IMR-90 (cell line): ENCODE results near the gene C6orf47. TPM values are rescaled to one million over a fixed set of nuclear protein-coding genes. Genes with fewer than 3 reads are reported as not detected.

Source experiments
- ATAC-seq: fragments of 200-7000 bp; cut with Tn5 transposase; 2 replicates; pipeline ENCODE4 v1.9.1; 2020; ENCODE audit warnings: low read depth, mild to moderate bottlenecking, moderate library complexity
- BruUV-seq: library from RNA; stranded (reverse); fragments of 400-500 nt; replicated peaks from 2 replicates; lab custom pipeline; 2021; lab: Mats Ljungman, UMichigan
- CTCF ChIA-PET: fragments of 300-600 bp; formaldehyde crosslinking; extraction: SDS; loops from one replicate; lab custom pipeline; 2021; ENCODE audit warnings: antibody characterized with exemption; lab: Yijun Ruan, JAX
- POLR2A ChIA-PET: fragments of 300-600 bp; sonication (Branson Sonifier 250); formaldehyde crosslinking; loops from one replicate; lab custom pipeline; 2022; ENCODE audit warnings: antibody characterized with exemption; ENCODE audit not compliant: unreplicated experiment; lab: Charles Lee
- DNase-seq: peaks from one replicate; pipeline ENCODE4 v3.0.0; 2013
- H2AFZ ChIP-seq: replicated peaks from 2 replicates; pipeline ENCODE3; 2013; ENCODE audit warnings: low read length, mild to moderate bottlenecking; ENCODE audit not compliant: poor library complexity
- H2AK5ac ChIP-seq: 2 replicates; pipeline ENCODE4 v1.6.1; 2013; ENCODE audit warnings: low read depth, low read length, inconsistent platforms
- H2AK9ac ChIP-seq: replicated peaks from 2 replicates; pipeline ENCODE3; 2013; ENCODE audit warnings: mild to moderate bottlenecking, low read depth, low read length, moderate library complexity; ENCODE audit not compliant: poor library complexity
- H2BK120ac ChIP-seq: 2 replicates; pipeline ENCODE4 v1.6.1; 2013; ENCODE audit warnings: low read depth, low read length, inconsistent platforms
- H2BK15ac ChIP-seq: 3 replicates; pipeline ENCODE4 v1.6.1; 2013; ENCODE audit warnings: low read depth, low read length, inconsistent platforms
- H2BK20ac ChIP-seq: 2 replicates; pipeline ENCODE4 v1.6.1; 2013; ENCODE audit warnings: low read depth, mild to moderate bottlenecking, inconsistent platforms, low read length, moderate library complexity
- H2BK5ac ChIP-seq: 2 replicates; pipeline ENCODE4 v1.6.1; 2013; ENCODE audit warnings: mild to moderate bottlenecking, low read depth, low read length, inconsistent platforms; ENCODE audit not compliant: poor library complexity, severe bottlenecking
- H3K14ac ChIP-seq: replicated peaks from 2 replicates; pipeline ENCODE4 v1.6.1; 2013; ENCODE audit warnings: low read depth, low read length, inconsistent platforms
- H3K18ac ChIP-seq: 2 replicates; pipeline ENCODE4 v1.6.1; 2013; ENCODE audit warnings: low read depth, low read length, control low read depth
- H3K23ac ChIP-seq: 2 replicates; pipeline ENCODE4 v1.6.1; 2013; ENCODE audit warnings: low read depth, low read length, inconsistent platforms
- H3K27ac ChIP-seq: 2 replicates; pipeline ENCODE4 v1.5.1; 2013; ENCODE audit warnings: mild to moderate bottlenecking, control low read depth, low read length; ENCODE audit not compliant: insufficient read depth
- H3K27me3 ChIP-seq: 2 replicates; pipeline ENCODE4 v1.6.1; 2013; ENCODE audit warnings: low read length; ENCODE audit not compliant: control insufficient read depth, insufficient read depth
- H3K36me3 ChIP-seq: 2 replicates; pipeline ENCODE4 v1.6.1; 2013; ENCODE audit warnings: low read length, mixed read lengths; ENCODE audit not compliant: control insufficient read depth, insufficient read depth
- H3K4ac ChIP-seq: 2 replicates; pipeline ENCODE4 v1.6.1; 2013; ENCODE audit warnings: low read depth, low read length, inconsistent platforms
- H3K4me1 ChIP-seq: 2 replicates; pipeline ENCODE4 v1.6.1; 2013; ENCODE audit warnings: low read length, mixed read lengths; ENCODE audit not compliant: control insufficient read depth, insufficient read depth
- H3K4me2 ChIP-seq: 2 replicates; pipeline ENCODE4 v1.6.1; 2013; ENCODE audit warnings: low read depth, mild to moderate bottlenecking, control low read depth, low read length, moderate library complexity
- H3K4me3 ChIP-seq: 2 replicates; pipeline ENCODE4 v1.5.1; 2013; ENCODE audit warnings: low read depth, mild to moderate bottlenecking, control low read depth, low read length, moderate library complexity; ENCODE audit not compliant: insufficient read depth
- H3K56ac ChIP-seq: 2 replicates; pipeline ENCODE4 v1.6.1; 2013; ENCODE audit warnings: low read length, inconsistent platforms; ENCODE audit not compliant: insufficient read depth; ENCODE audit errors: extremely low read depth
- H3K79me1 ChIP-seq, 2 experiments: 2 replicates each; pipeline ENCODE4 v1.6.1; 2013; ENCODE audit warnings: low read length in 2 of 2, inconsistent platforms in 1 of 2, low read depth in 1 of 2
- H3K9ac ChIP-seq: 2 replicates; pipeline ENCODE4 v1.6.1; 2013; ENCODE audit warnings: low read depth, low read length, control low read depth
- H3K9me1 ChIP-seq: 2 replicates; pipeline ENCODE4 v1.6.1; 2013; ENCODE audit warnings: low read length, inconsistent platforms; ENCODE audit not compliant: insufficient read depth
- H3K9me3 ChIP-seq: 2 replicates; pipeline ENCODE4 v1.6.1; 2013; ENCODE audit warnings: low read length; ENCODE audit not compliant: control insufficient read depth, insufficient read depth
- H4K20me1 ChIP-seq: 2 replicates; pipeline ENCODE4 v1.6.1; 2013; ENCODE audit warnings: low read length, inconsistent platforms; ENCODE audit not compliant: insufficient read depth
- H4K5ac ChIP-seq: 2 replicates; pipeline ENCODE4 v1.6.1; 2013; ENCODE audit warnings: mild to moderate bottlenecking, low read depth, low read length, control low read depth
- H4K8ac ChIP-seq, 2 experiments: 2 replicates each; pipeline ENCODE4 v1.6.1; 2013; ENCODE audit warnings: low read depth in 2 of 2, low read length in 2 of 2, control low read depth in 1 of 2, inconsistent platforms in 1 of 2
- H4K91ac ChIP-seq: 2 replicates; pipeline ENCODE4 v1.6.1; 2013; ENCODE audit warnings: low read depth, low read length, inconsistent platforms; ENCODE audit not compliant: insufficient read depth
- CEBPB ChIP-seq: IDR thresholded peaks from 2 replicates; pipeline ENCODE4 v1.6.1; 2012; ENCODE audit warnings: low read depth, low read length, improper control_type of control experiment
- CHD1 ChIP-seq: IDR thresholded peaks from 2 replicates; pipeline ENCODE4 v1.6.1; 2012; ENCODE audit warnings: low read depth, low read length, improper control_type of control experiment
- MAFK ChIP-seq: IDR thresholded peaks from 2 replicates; pipeline ENCODE4 v1.6.1; 2012; ENCODE audit warnings: low read depth, low read length, improper control_type of control experiment
- MAZ ChIP-seq: IDR thresholded peaks from 2 replicates; pipeline ENCODE4 v1.6.1; 2012; ENCODE audit warnings: low read depth, mild to moderate bottlenecking, low read length, improper control_type of control experiment, moderate library complexity, borderline replicate concordance
- NFE2L2 ChIP-seq: fragments of 150-350 bp; IDR thresholded peaks from 2 replicates; pipeline ENCODE4 v1.6.1; 2016; ENCODE audit warnings: low read depth, mild to moderate bottlenecking, low read length
- RCOR1 ChIP-seq: IDR thresholded peaks from 2 replicates; pipeline ENCODE4 v1.6.1; 2012; ENCODE audit warnings: mild to moderate bottlenecking, low read length, improper control_type of control experiment; ENCODE audit not compliant: insufficient replicate concordance
- RFX5 ChIP-seq: IDR thresholded peaks from 2 replicates; pipeline ENCODE4 v1.8.0; 2012; ENCODE audit warnings: low read depth, mild to moderate bottlenecking, low read length, moderate library complexity
- SMC3 ChIP-seq: fragments of 150-350 bp; IDR thresholded peaks from 2 replicates; pipeline ENCODE4 v1.6.1; 2016; ENCODE audit warnings: low read depth, mild to moderate bottlenecking, antibody characterized with exemption, low read length, moderate library complexity
- USF2 ChIP-seq: fragments of 150-350 bp; IDR thresholded peaks from 2 replicates; pipeline ENCODE4 v1.6.1; 2017; ENCODE audit warnings: mild to moderate bottlenecking, antibody characterized with exemption, low read length, low read depth
- whole genome bisulfite sequencing, 2 experiments: methylation state at CpG; one replicate each; pipeline versions ENCODE4 v1.1.5 to v1.1.7; 2013; ENCODE audit warnings: missing lambda C conversion rate in 2 of 2; ENCODE audit not compliant: insufficient read length in 1 of 2; ENCODE audit errors: extremely low coverage in 2 of 2; 5-methylcytosine and 5-hydroxymethylcytosine counted together
- dilution Hi-C: fragments of 300-500 bp; cut with HindIII; formaldehyde crosslinking; loops from one replicate; pipeline ENCODE4 v1.14.3; 2018; ENCODE audit warnings: low sequenced_read_pairs; ENCODE audit not compliant: unreplicated experiment
- in situ Hi-C: fragments of 300-500 bp; cut with MboI; formaldehyde crosslinking; loops from 3 replicates; pipeline ENCODE4 v1.14.3; 2019; ENCODE audit warnings: low sequenced_read_pairs, inconsistent platforms, mixed read lengths
- intact Hi-C: fragments of 100-400 bp; cut with micrococcal nuclease; formaldehyde crosslinking; loops from 2 replicates; pipeline ENCODE4 v1.10.0; 2022
- polyA plus RNA-seq, 3 experiments: library from polyadenylated mRNA; depleted of rRNA; stranded (reverse); fragments of >200 nt; gene quantifications; 2 replicates each; pipeline ENCODE4 v1.2.3, GENCODE V29; 2012; ENCODE audit warnings: low replicate concordance in 1 of 3
- total RNA-seq: library from RNA; depleted of rRNA; stranded (reverse); fragments of >200 nt; gene quantifications from 2 replicates; pipeline ENCODE4 v1.2.3, GENCODE V29; 2012

The C6orf47 gene
- total and polyA plus RNA-seq, 2 of the 4 experiments (the other 2 are of a cell fraction) = 8.9 to 14.2 TPM

- TF ChIP-seq USF2 = no peak
Measured at GRCh38 chr6:31659649-31660380, 763 bp downstream of the C6orf47 start (continued).

- Histone ChIP-seq H3K4me3 (no peak overlapping the region; the same call in 1 of the 2 replicates), H2BK20ac (no peak overlapping the region), H2BK15ac (no peak overlapping the region), H3K14ac (no peak overlapping the region), H2BK5ac (no peak overlapping the region), H4K20me1 (peaks cover 17% of the 10 kb centered on the region), H2AK9ac (peak overlapping the region; percentile 90), H3K18ac (no peak overlapping the region), H4K8ac (no peak overlapping the region), H2AFZ (no peak overlapping the region), H2AK5ac (0 out of 2 replicates have a peak overlapping the region, but pooled peaks have one; percentile 65), H3K4ac (no peak overlapping the region), H3K36me3 (peaks cover 15% of the 10 kb centered on the region), H2BK120ac (no peak overlapping the region), H3K79me1 (peaks cover 22 to 77% of the 10 kb centered on the region in 2 experiments; a peak in 3 of 4 replicates), H3K4me2 (peak overlapping the region; percentile 87), H4K91ac (no peak overlapping the region), H4K5ac (no peak overlapping the region), H3K27ac (no peak overlapping the region), H3K9ac (peak overlapping the region; percentile 98; the same call in 1 of the 2 replicates), H3K27me3 (no peaks in the 10 kb centered on the region), H3K56ac (no peak overlapping the region), H3K4me1 (peaks cover 19% of the 10 kb centered on the region), H3K9me1 (peaks cover 17% of the 10 kb centered on the region; the same call in 1 of the 2 replicates), H3K9me3 (no peaks in the 10 kb centered on the region), H3K23ac (0 out of 2 replicates have a peak overlapping the region, but pooled peaks have one; percentile 15)
- dilution Hi-C loops (no loop called here), intact Hi-C loops (no loop called here), in situ Hi-C loops (no loop called here)
- POLR2A ChIA-PET = no interaction called here
- 100% methylated on average over 5 of the region's 13 CpGs; no CpG with 5 or more reads in 1 of the 2 experiments for WGBS, 2 experiments
- CTCF ChIA-PET = no interaction called here
- TF ChIP-seq USF2 (no peak), CHD1 (no peak), RFX5 (no peak), MAZ (no peak), CEBPB (no peak), RCOR1 (no peak), SMC3 (no peak), NFE2L2 (no peak), MAFK (no peak)
- DNase-seq (no peak), ATAC-seq (no peak)
- no TSS peak for BruUV-seq
Measured at GRCh38 chr6:31658983-31659648, 1.5 kb downstream of the C6orf47 start.
